Middle frontal gyrus (tissue), 1 donor: ENCODE data around the gene PTPRK.

Experiments
- DNase-seq: peaks from one replicate; pipeline ENCODE4 v3.0.0-alpha.2; 2015; ENCODE audit warnings: low spot score; ENCODE audit errors: extremely low spot score

Gene PTPRK

DNA sequence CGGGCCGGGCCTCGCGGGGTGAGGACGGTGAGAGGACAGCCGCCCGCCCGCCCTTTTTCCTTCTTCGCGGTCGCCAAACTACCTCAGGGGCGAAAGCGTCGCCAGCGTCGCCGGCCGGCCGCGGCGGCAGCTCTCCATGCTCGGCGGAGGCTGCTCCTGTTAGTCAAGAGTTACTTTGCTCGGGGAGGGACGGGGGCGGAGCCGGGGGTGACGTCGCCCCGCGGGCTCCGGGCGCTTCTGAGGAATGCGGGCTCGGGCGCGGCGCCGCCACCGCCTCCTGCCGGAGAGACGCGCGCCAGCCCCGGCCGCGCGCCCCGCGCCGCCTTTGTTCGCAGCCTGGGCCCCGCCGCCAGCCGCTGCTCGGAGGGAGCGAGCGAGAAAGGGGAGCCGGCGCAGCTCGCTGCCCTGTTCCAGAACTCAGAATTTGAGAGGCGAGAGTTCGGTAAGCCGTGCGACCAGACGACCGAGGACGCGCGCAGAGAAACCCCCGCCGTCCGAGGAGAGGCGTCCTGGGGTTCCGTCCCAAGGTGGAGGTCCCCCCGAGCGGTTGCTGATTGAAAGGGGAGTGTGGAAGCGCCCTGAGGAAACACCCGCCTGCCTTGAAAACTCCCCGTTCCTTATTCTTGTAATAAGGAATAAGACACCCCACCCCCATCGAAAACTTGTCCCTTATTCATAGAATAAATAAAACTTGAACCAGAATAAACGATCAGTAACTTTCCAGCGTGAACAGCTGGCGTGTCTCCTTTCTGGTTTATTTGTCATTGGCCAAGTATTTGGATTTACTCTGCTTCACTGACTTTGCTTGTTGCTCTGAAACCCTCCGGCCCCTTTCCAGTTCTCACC, at the start of gene PTPRK:
Gene PTPRK (minus strand): TSS at position 164 of the 846 bp plus-strand sequence. CDS start 241 bp downstream, outside the sequence.
- DNase-seq: peak; percentile 78

DNA sequence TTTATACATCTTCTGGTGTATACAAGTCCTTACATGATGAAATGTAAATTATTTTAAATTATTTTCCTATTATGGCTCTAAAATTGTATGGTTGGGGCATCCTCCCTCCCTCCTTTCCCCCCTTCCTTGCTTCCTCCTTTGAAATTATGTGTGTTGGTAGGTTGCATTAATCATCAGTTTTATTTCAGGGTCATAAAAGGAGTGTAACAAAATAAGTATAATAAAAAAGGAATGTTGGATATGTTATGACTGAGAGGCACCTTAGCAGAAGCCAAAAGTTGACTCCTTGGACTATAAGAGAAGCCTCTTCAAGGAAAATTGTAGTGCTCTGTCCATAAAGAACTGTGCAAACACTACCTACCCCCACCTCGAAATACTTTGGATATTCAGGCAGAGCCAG, 46.6 kb upstream of the PTPRK start:
- no peak for DNase-seq

DNA sequence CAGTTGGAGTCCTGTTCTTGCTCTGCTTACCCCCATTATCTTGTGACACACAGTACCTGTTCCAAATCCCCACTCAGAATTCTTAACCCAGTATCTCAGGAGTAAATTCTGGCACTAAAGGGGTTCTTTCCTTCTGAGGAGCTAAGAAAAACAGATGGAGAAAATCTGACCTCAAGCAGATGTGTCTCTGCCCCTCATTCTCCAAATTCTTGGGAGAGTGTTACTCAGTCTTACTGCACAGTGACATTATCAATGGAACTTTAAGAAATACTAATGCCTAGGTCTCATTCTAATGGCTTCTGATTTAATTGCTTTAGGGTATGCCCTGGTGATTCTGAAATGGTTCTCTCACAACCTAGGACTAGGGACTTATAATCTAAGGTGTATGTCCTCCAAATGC, 40.6 kb upstream of the PTPRK start:
- no peak for DNase-seq

DNA sequence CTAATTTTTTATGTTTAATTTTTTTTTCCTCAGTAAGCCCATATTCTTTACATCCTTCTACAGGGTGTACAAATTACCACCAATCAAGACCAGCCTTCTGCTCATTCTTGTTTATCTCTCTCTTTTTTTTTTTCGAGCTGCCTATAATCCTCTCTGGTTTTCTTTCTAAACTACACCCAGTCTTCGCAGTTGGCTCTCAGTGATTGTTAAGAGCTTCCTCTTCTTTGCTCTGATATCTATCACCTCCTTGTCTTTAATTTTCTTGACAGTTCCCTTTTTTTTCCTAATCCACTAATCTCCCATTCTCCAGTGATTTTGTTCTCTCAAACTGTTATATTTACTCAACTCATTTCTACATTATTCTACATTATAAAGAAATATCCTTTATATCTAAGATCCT, 38.5 kb upstream of the PTPRK start:
- DNase-seq: no peak

DNA sequence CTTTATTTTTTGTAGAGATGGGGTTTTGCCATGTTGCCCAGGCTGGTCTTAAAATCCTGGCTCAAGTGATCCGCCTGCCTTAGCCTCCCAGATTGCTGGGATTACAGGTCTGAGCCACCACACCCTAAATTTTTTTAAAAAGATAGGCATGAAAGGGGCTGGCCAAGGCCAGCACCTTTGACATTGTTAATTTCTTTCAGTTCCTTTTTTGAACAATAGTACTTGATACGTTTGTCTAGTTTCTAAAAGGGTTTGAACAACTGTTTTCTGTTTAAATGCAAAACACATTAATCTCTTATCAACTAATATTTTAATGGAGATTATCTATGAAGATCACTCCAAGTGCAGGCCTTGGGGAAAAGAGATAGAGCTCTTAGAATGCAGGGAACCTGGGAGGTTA, 37.6 kb upstream of the PTPRK start:
- DNase-seq: no peak

DNA sequence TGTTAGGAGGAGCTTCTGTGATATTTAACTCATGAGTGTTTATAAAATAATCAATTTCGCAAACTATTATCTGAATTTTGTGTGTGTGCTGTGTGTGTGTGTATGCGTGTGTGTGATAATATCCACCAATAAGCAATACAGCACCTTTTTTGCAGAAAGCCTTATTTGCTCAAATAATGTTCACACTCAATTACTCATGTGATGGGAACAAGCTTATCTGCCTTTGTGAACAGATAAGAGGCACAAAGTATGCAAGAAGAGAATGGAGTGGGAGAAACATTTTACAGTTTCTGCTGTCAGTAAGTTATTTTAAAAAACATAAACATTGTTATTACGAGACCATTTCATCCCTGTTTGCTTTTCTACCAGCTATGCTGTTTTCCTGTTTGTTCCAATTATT, 36.7 kb upstream of the PTPRK start:
- DNase-seq: no peak

DNA sequence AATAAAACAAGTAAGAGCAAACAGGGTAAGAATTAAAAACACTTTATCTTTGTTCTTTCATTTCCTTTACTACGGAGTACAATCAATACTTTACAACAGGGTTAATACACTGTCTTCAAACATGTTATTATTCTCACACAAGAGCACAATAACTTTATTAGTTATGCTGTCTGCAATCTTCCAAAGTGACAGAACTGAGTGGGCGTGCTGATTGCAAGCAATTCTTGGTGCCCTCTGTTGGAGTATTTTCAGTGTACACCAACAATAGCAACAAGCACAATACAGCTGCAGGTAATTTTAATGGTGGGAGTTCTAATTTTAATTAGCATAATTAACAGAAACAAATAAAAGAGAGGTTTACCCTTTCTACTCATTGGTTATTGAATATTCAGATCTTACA, 33.9 kb upstream of the PTPRK start:
- no peak for DNase-seq

DNA sequence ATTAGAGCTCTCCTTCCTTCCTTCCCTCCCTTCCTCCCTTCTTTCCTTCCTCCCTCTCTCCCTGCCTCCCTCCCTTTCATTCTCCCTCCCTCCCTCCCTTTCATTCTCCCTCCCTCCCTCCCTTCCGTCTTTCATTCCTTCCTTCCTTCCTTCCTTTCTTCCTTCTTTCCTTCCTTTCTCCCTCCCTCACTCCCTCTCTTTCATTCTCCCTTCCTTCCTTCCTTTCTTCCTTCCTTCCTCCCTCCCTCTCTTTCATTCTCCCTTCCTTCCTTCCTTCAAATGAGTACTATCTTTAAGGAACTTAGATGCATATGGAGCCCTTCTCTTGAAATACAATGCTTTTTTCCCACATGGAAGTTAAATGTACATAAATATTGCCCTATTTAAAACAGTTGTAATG, 20.9 kb upstream of the PTPRK start:
- no peak for DNase-seq

DNA sequence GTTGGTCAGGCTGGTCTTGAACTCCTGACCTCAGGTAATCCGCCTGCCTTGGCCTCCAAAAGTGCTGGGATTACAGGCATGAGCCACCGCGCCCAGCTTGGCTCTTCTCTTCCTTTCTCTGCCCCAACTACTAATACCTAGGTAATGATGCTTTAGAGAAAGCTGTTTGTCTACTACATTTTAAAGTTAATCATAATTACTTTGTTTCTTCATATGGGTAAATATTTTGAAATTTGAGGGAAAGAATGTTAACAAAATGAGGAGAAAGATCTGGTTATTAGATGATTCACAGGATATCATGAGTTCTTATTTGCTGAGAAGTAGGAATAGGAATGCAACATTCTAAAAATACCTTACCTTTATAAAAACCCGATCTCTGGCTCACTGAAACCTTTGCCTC, 18.4 kb upstream of the PTPRK start:
- DNase-seq: no peak

DNA sequence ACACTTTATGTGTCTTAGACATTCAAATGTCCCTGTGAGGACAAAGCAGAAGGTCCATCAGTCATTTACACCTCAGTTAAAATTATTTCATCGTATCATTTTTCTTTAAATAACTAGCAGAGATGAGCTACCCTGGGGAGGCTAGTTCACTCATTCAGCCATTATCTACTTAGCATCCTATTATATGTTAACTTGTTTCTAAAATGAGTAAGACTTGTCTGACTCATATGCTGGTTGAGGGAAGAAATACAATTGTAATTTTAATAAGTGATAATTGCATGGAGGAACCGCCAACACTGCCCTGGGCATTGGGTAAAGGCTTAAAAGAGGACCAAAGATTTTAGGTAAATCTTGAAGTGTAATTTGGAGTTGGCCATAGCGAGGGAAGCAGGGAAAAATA, 12.4 kb upstream of the PTPRK start:
- no peak for DNase-seq

DNA sequence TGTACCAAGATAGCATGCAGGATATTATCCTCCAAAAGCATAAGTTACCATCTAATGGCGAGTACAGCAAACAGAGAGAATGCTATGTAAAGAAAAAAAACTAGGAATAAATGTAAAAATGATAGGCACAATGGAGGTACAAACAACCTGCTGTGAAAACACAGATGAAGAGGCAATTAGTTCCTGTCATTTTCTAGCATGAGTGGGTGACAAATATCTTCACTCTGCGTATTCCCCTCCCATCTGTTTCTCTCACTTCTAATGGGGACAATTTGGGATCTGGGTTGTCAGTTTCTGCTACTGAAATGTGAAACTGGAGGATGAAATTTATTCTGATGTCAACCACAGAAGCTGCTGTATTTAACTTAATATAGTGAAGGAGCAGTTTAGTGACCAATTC, 11.7 kb upstream of the PTPRK start:
- DNase-seq: no peak

DNA sequence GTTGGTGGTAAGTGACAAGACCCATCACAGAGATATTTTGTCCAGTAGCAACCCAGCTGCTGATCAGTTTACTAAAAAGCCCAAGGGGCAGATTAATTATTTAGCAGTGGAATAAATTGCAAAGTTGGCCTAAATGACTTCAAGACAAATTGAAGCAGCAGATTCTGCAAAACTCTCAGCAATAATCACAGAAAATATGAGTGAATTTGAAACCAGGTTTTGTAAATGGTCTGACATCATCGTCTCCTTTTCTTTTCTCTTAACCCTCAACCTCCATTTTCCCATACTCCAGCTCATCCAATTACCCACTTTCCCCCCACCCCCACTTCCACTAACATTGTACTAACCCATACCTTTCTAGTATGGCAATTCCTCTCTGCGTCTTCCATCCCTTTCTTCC, 11.3 kb upstream of the PTPRK start:
- no peak for DNase-seq

DNA sequence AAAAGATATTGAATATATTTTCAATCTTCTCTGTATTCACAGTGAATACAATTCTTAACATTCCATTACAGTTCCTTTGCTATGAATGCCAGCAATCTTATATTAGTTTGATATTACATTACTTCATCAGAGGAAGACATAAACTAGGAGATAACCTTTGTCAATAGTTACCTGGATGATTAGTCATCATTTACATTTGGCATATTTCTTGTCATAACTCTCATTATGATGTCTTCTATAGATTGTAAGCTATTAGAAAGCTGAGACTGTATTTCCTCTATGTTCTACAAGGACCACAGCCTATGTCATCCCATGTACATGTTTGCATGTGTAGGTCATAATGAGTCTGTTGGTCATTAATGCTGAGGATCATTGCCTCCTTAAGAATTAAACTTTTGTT, 7.8 kb upstream of the PTPRK start:
- no peak for DNase-seq

DNA sequence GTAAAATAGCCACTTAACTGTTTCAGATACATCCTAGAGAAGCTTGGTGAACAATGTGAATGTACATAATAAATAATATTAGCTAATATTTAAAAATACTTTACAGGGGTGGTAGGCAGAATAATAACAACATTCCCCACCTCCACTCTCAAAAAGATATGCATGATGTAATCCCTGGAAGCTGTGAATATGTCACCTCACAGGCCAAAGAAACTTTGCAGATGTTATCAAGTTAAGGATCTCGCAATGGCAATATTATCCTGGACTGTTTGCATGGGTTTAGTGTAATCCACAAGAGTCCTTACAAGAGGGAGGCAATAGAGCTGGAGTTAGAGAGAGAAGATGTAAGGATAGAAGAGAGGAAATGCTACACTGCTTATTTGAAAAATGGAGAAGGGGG, 7.0 kb upstream of the PTPRK start:
- DNase-seq: no peak

DNA sequence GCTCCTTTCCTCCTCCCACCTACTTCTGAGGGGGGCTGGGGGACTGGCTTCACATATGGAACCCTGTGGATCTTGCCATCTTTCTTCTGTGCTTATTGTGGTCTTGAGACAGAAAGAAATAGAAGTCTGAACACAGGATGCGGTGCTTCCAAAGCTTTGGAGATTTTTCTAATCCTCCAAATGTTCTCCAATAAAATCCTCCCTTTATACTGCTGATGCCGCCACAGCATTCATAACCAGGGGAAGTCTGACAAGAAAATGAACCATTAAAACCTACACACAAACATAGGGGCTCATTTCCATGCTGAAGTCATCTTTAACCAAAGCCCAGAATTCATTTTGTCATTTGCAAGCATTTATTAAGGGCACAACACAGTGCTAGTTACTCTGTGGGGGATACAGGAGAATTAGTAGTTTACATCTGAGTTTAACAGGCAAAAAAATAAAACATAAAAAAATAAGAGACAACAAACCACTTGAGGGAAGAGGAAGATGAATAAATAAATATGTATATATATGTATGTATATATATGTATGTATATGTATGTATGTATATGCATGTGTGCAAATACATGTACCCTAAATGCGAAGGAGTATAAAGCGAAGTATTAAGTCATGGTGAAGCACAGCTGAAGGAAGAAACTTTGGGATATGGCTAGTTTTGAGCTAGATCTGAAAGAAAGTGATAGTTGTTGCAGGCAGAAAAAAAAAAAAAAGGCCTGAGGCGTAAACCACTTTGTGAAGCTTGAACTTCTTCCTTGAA, 5.9 kb upstream of the PTPRK start:
- DNase-seq: no peak

DNA sequence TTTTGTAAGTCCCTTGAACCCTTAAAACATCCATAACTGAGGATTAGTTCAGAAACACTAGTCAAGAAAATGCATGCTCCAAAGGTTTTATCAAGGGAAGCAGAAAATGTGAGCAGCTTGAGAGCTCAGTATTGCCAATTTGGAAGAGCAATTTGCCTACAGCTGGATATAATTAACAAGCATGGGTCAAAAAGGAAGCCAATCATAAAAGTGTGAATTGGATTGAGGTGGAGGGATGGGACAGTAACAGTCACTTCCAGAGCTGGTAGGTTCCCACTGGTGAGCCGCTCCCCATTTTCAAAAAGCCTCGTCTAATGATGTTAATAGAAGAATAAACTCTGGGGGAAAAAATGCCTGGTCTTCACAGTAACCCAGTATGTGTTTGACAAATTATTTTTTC, 5.0 kb upstream of the PTPRK start:
- no peak for DNase-seq

DNA sequence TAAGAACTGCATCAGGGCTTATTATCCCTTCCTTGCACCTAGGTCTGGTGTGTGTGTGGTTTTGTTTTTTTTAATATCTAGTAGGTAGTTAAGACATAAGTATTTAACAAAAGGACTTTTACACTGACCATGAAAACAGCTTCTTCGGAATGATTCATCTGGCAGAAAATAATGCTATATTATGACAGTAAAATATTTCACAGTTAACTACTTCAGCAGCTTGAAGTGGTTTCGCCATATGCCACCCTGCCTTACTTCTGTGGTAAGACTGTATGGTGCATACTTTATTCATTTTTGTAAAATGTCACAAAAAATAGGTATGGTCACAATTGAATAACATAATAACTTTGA, 858 bp upstream of the PTPRK start:
- no peak for DNase-seq

DNA sequence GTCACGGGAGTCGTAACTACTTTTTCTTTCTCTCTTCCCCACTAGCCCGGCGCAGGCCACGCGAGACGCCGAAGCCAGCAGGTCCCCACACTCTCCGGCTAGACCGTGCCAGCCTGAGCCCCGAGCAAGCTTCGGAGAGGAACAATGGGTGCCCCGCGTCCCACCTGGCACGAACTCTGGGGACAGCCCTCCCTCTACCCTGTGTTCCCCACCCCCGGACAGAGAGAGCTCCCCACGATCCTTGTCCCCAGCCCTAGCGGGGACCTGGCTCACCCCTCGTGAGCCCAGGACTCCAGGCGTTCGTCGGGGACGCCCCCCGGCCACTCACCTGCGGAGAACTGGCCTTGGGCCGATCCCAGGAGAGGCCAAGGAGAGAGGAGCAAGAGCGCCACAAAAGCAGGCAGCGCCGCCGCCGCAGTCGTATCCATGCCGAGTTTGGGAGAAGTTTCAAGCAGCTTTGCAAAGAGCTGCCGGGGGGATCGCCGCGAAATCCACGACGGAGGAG, 416 bp downstream of the PTPRK start:
- no peak for DNase-seq

DNA sequence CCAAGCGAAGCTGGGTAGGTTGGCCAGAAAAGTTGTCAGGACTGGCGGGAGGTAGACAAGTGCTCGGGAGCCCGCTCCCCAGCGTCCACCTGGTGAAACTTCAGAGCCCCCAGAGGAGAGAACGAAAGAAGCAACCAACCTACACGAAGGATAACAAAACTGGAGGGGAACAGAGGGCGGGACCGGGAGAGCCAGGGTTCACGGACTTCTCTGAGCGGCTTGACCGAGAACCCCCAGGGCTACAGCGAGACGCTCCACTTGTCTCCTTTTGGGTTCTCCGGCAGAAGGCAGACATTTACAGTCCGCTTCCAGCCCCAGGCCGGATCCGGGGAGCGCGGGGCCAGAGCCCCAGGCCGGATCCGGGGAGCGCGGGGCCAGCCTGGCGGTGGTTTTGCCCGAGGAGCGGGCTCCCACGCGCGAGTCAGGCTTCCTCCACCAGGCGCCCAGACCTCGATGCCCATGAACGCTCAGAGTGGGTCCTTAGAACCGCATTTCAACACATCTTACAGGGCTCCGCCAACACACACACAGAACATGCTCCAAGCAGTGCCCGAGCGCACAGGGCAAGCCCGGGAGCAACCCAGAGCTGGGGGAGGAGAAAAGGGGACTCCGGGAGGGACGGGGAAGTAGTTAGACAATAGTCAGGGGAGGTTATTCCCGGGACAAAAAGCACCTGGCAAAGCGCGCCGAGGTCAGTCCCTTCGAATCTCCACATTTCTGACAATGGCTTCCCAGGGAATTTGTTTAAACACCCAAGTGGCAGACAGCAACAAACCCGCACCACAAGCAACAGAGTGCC, 1.1 kb downstream of the PTPRK start:
- no peak for DNase-seq

DNA sequence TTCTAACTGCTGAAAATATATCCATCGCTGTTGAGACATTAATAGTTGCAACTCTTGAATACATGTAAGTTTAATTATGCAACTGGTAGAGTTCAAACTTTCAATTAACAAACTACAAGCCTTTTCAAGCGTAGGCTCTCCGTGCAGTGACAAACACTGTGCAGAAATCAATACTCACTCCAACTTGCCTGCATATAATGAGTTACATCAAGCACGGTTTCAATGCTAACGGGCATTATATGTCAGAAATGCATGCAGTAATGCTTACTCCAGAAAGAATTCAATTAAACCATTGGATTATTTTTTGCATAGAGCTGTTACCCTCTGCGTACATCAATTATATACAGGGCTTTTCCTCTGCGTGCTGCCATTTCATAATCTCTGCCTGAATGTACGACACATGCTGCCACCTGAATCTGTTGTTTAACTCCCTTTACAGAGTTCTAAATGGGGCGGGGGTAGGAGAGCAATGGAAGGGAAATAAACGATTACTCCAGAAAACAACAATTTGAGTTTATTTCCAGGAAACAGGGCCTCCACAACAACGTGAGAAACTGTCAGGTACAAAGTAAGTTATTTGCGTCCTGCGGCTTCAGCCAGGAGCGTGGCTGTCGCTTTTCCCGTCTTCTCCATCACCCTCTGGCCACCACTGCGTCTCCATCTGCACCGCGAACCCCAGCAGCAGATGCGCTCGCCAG, 1.8 kb downstream of the PTPRK start:
- no peak for DNase-seq

DNA sequence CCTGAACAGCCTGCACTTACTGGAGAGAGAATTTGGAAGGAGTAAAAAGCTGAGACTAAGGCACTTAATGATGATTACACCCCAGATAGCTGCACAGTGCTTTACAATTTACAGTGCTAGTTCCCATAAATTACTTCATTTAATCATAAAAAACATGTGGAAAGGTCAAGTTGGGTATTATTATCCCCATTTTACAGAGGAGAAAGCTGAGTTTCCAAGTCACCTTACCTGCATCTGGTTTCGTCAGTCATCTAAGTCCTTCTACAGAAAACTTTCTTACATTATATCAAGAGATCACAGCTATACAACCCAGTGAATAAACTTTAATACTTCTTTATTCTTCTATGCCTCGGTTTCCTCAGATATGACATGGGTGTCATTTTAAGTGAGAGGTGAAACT, 3.3 kb downstream of the PTPRK start:
- DNase-seq: no peak
